NCI-H1930 (cell line): ENCODE results near the gene TMEM42.

Source experiments
- DNase-seq, 2 experiments: peaks; one replicate each; lab custom pipeline; 2025; lab: John Stamatoyannopoulos, UW

The TMEM42 gene

GRCh38 chr3:44910693-44911092 is 49.0 kb downstream of the TMEM42 start:
- no peak for DNase-seq

GRCh38 chr3:44913868-44914468 is 52.3 kb downstream of the TMEM42 start:
- DNase-seq, result peak; percentile 25 to 42

- no peak for DNase-seq
Observed at GRCh38 chr3:44914936-44915335, 53.2 kb downstream of the TMEM42 start.
